Muscle of leg (tissue), 11 donors: ENCODE data around the gene SLC25A29. TPM values are rescaled to one million over a fixed set of nuclear protein-coding genes. Genes with fewer than 3 reads are reported as not detected.
"Not testable (repeated sequence)": the region's sequence is repeated elsewhere in the genome, so short reads cannot be mapped to it uniquely, and the experiment has no call there.

Experiments used
- DNase-seq: peaks from one replicate; pipeline ENCODE4 v3.0.0; 2013
- H3K27ac ChIP-seq: one replicate; pipeline ENCODE4 v1.5.1; 2013; ENCODE audit warnings: mild to moderate bottlenecking, low read length, control low read depth
- H3K27me3 ChIP-seq: one replicate; pipeline ENCODE4 v1.6.1; 2013; ENCODE audit warnings: low read length; ENCODE audit not compliant: control insufficient read depth, insufficient read depth
- H3K36me3 ChIP-seq: one replicate; pipeline ENCODE4 v1.6.1; 2013; ENCODE audit warnings: low read length; ENCODE audit not compliant: control insufficient read depth, insufficient read depth
- H3K4me1 ChIP-seq: one replicate; pipeline ENCODE4 v1.6.1; 2013; ENCODE audit warnings: low read length; ENCODE audit not compliant: control insufficient read depth, insufficient read depth
- H3K4me3 ChIP-seq: one replicate; pipeline ENCODE4 v1.5.1; 2013; ENCODE audit warnings: low read length, control low read depth
- H3K9me3 ChIP-seq: replicated peaks from 2 replicates; pipeline ENCODE4 v1.6.1; 2013; ENCODE audit warnings: low read depth, low read length; ENCODE audit not compliant: control insufficient read depth
- WGBS: methylation state at CpG from one replicate; pipeline ENCODE4 v1.1.5; 2013; ENCODE audit warnings: missing lambda C conversion rate; ENCODE audit not compliant: insufficient coverage; 5-methylcytosine and 5-hydroxymethylcytosine counted together
- polyA plus RNA-seq, 8 donors: library from polyadenylated mRNA; unstranded; fragments of 120-200 nt; gene quantifications; one replicate each; pipeline versions ENCODE4 v1.2.1 to v1.2.3, GENCODE V29; 2013; ENCODE audit warnings: inconsistent platforms in 1 of 8, low replicate concordance in 1 of 8; ENCODE audit not compliant: insufficient read length in 8 of 8, insufficient read depth in 1 of 8
- total RNA-seq: library from RNA; stranded (reverse); fragments of 120-200 nt; gene quantifications from one replicate; pipeline ENCODE4 v1.2.4, GENCODE V29; 2013

SLC25A29 gene
- total and polyA plus RNA-seq, 9 donors = 16.0 to 49.0 (median 30.4) TPM

GRCh38 chr14:100287998-100288295 lies 18.3 kb downstream of the SLC25A29 start:
- not testable (repeated sequence) for H3K27ac ChIP-seq, H3K9me3 ChIP-seq, H3K4me3 ChIP-seq, DNase-seq, H3K27me3 ChIP-seq
- WGBS = 82% methylated on average over 6 of the region's 8 CpGs
- H3K36me3 ChIP-seq = peaks cover 25% of the 10 kb centered on the region
- H3K4me1 ChIP-seq = peaks cover 38% of the 10 kb centered on the region

- Histone ChIP-seq H3K9me3 (no peaks in the 10 kb centered on the region), H3K4me1 (peaks cover 38% of the 10 kb centered on the region), H3K4me3 (no peak overlapping the region), H3K27ac (no peak overlapping the region), H3K27me3 (no peaks in the 10 kb centered on the region), H3K36me3 (peaks cover 20% of the 10 kb centered on the region)
- DNase-seq = no peak
- 48% methylated on average over 11 of the region's 12 CpGs for WGBS
These were observed 18.8 kb downstream of the SLC25A29 start for GRCh38 chr14:100287202-100287997.

- no peak for DNase-seq
- Histone ChIP-seq H3K36me3 (peaks cover 21% of the 10 kb centered on the region), H3K9me3 (no peaks in the 10 kb centered on the region), H3K4me3 (no peak overlapping the region), H3K4me1 (peaks cover 39% of the 10 kb centered on the region), H3K27me3 (no peaks in the 10 kb centered on the region), H3K27ac (no peak overlapping the region)
- WGBS = 80% methylated on average over 4 of the region's 10 CpGs
These were observed 19.6 kb downstream of the SLC25A29 start for GRCh38 chr14:100286484-100287191.

- H3K4me1 ChIP-seq = peaks cover 44% of the 10 kb centered on the region
- 40% methylated on average over 9 of the region's 13 CpGs for WGBS
- peak; percentile 20 for DNase-seq
- H3K9me3 ChIP-seq = no peaks in the 10 kb centered on the region
- H3K4me3 ChIP-seq = peak overlapping the region; percentile 77
- no peaks in the 10 kb centered on the region for H3K27me3 ChIP-seq
- H3K36me3 ChIP-seq = peaks cover 20% of the 10 kb centered on the region
- no peak overlapping the region for H3K27ac ChIP-seq
These were observed 20.3 kb downstream of the SLC25A29 start for GRCh38 chr14:100285913-100286400.

GRCh38 chr14:100285021-100285912 lies 21.0 kb downstream of the SLC25A29 start:
- Histone ChIP-seq H3K27ac (peak overlapping the region; percentile 69), H3K9me3 (no peaks in the 10 kb centered on the region), H3K36me3 (peaks cover 15% of the 10 kb centered on the region), H3K27me3 (no peaks in the 10 kb centered on the region), H3K4me3 (peak overlapping the region; percentile 77), H3K4me1 (peaks cover 41% of the 10 kb centered on the region)
- DNase-seq = peak; percentile 80
- 1% methylated on average over 72 of the region's 82 CpGs for WGBS

GRCh38 chr14:100283984-100284881 lies 22.0 kb downstream of the SLC25A29 start:
- H3K4me3 ChIP-seq = no peak overlapping the region
- WGBS = 66% methylated on average over 17 of the region's 26 CpGs
- DNase-seq = no peak
- peaks cover 15% of the 10 kb centered on the region for H3K36me3 ChIP-seq
- no peaks in the 10 kb centered on the region for H3K9me3 ChIP-seq
- no peaks in the 10 kb centered on the region for H3K27me3 ChIP-seq
- no peak overlapping the region for H3K27ac ChIP-seq
- H3K4me1 ChIP-seq = peaks cover 33% of the 10 kb centered on the region

GRCh38 chr14:100283436-100283835 lies 22.8 kb downstream of the SLC25A29 start:
- peaks cover 19% of the 10 kb centered on the region for H3K36me3 ChIP-seq
- not testable (repeated sequence) for H3K27me3 ChIP-seq, H3K27ac ChIP-seq, H3K9me3 ChIP-seq, DNase-seq, H3K4me3 ChIP-seq
- H3K4me1 ChIP-seq = peaks cover 25% of the 10 kb centered on the region
- WGBS = 100% methylated on average over 2 of the region's 9 CpGs

- no peaks in the 10 kb centered on the region for H3K27me3 ChIP-seq
- no peak for DNase-seq
- peaks cover 19% of the 10 kb centered on the region for H3K36me3 ChIP-seq
- no peak overlapping the region for H3K27ac ChIP-seq
- H3K4me1 ChIP-seq = peaks cover 25% of the 10 kb centered on the region
- no peak overlapping the region for H3K4me3 ChIP-seq
- 90% methylated on average over 7 of the region's 9 CpGs for WGBS
- H3K9me3 ChIP-seq = no peaks in the 10 kb centered on the region
These were observed 23.4 kb downstream of the SLC25A29 start for GRCh38 chr14:100282766-100283419.

- Histone ChIP-seq H3K36me3 (peaks cover 23% of the 10 kb centered on the region), H3K9me3 (no peaks in the 10 kb centered on the region), H3K4me1 (peaks cover 22% of the 10 kb centered on the region), H3K4me3 (no peak overlapping the region), H3K27ac (no peak overlapping the region), H3K27me3 (no peaks in the 10 kb centered on the region)
- WGBS = 69% methylated on average over 6 of the region's 7 CpGs
- DNase-seq = no peak
These were observed 24.2 kb downstream of the SLC25A29 start for GRCh38 chr14:100282083-100282350.
